ENCODE results near the gene LRRC8D. TPM values are rescaled to one million over a fixed set of nuclear protein-coding genes. Genes with fewer than 3 reads are reported as not detected.
A peak's percentile ranks its signal among the peaks of the same experiment; 100 is the strongest.

Gene LRRC8D
- total and polyA plus RNA-seq, 11 donors, result 2.1 to 16.5 (median 8.0) TPM

DNA sequence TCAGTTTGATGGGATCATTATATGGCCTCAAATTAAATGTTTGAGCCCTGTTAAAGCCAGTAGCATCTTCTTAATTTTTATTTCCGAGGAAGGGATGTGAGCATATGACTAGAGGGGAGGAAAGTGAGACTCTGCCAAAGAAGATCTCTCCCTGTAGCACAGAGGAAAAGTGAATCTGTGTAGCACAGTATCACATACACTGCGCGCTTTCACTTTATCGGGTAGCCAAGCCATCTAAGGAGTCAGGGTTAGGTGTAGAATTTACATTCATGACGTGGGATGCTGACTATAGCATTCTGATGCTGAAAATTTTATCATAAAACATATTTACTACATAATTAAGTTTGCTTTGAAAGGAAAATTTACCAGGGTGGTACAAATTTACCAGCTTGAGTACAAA is 24.0 kb downstream of the LRRC8D start:
- no peak overlapping the region for H3K27ac ChIP-seq
- no peaks in the 10 kb centered on the region for H3K27me3 ChIP-seq
- peaks cover 0 to 40% (median 12%) of the 10 kb centered on the region in 12 donors for H3K4me1 ChIP-seq
- DNase-seq, result no peak
- no peak for ATAC-seq
- H3K4me3 ChIP-seq, result peak overlapping the region in 2 of 12 donors; percentile 74 to 89
- peaks cover 0 to 11% (median 0%) of the 10 kb centered on the region in 9 donors for H3K36me3 ChIP-seq
- TF ChIP-seq POLR2A (IDR thresholded peaks at IDR 0.05), result no peak
- WGBS, 4 donors, result 90 to 97% (median 92%) methylated on average over 5 of the region's 5 CpGs
- intact Hi-C loops (cut with DNase I), result loop anchor here in 7 of 10 donors (5.0 to 10.0 kb wide), 8 partner anchors 38 to 142 kb away; no protein-coding TSS in a partner anchor
- H3K9me3 ChIP-seq, result no peaks in the 10 kb centered on the region

DNA sequence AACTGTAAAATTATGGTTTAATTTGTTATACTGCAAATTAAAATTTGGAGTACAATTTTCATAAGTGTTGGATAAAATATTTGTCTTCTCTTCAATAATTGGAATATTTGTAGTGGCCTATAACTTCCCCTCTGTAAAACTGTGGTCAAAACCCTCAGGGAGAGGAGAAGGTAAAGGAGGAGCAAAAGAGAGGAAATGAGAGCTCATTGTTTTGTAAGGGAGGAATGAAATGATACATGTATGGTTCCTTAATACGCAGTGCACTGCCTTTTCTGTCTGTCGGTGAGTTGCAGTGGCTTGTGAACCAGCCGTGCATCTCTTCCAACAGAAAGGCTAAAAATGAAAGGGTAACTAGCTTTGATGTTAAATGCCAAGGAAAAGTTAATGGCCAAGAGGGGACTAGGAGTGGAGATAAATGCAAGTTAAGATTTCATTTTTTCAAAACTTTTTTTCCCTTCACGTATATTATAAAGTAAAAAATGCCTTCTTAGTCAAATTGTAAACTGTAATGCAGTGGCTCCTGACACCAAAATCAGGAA is 26.4 kb downstream of the LRRC8D start:
- DNase-seq, result no peak

DNA sequence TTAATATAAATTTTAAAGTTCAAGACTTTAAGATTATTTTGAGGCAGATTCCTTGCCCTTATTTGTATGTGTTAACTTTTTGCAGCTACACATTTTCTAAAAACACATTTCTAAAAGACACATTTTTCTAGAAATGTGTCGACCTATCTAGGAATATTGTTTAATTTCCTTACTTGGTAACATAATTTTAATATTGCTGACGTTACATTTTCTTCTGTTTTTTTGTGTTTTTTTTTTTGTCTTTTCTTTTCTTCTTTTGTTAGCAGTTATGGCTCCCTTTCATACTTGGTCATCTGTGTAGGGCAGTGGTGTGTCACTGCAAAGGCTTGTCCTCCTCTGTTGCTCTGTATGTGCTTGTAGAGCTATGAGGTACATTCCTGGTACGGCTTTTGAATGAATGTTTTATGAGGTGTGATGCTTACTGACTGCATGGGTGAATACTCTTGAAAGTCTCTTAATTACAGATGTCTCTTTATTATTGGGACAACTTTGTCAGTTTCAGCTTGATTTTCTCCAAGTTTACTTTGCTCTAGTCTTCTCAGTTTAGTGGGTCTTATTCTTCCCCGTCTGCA is 30.1 kb downstream of the LRRC8D start:
- no peak overlapping the region for H3K27ac ChIP-seq
- 95 to 98% (median 97%) methylated on average over 4 of the region's 4 CpGs for WGBS, 4 donors
- TF ChIP-seq POLR2A (IDR thresholded peaks at IDR 0.05), result no peak
- TF ChIP-seq, protein P1, sequence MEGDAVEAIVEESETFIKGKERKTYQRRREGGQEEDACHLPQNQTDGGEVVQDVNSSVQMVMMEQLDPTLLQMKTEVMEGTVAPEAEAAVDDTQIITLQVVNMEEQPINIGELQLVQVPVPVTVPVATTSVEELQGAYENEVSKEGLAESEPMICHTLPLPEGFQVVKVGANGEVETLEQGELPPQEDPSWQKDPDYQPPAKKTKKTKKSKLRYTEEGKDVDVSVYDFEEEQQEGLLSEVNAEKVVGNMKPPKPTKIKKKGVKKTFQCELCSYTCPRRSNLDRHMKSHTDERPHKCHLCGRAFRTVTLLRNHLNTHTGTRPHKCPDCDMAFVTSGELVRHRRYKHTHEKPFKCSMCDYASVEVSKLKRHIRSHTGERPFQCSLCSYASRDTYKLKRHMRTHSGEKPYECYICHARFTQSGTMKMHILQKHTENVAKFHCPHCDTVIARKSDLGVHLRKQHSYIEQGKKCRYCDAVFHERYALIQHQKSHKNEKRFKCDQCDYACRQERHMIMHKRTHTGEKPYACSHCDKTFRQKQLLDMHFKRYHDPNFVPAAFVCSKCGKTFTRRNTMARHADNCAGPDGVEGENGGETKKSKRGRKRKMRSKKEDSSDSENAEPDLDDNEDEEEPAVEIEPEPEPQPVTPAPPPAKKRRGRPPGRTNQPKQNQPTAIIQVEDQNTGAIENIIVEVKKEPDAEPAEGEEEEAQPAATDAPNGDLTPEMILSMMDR (IDR thresholded peaks at IDR 0.05), result no peak
- intact Hi-C loops (cut with DNase I), result no loop called here
- no peak overlapping the region for H3K4me3 ChIP-seq
- H3K36me3 ChIP-seq, result peaks cover 0 to 18% (median 5%) of the 10 kb centered on the region in 9 donors
- no peaks in the 10 kb centered on the region for H3K27me3 ChIP-seq
- DNase-seq (no peak), ATAC-seq (no peak)
- no peaks in the 10 kb centered on the region for H3K9me3 ChIP-seq
- H3K4me1 ChIP-seq, result peaks cover 0 to 33% (median 0%) of the 10 kb centered on the region in 12 donors

More for the DNA sequence above, 26.4 kb downstream of the LRRC8D start:
- Histone ChIP-seq H3K9me3 (no peaks in the 10 kb centered on the region), H3K27me3 (no peaks in the 10 kb centered on the region), H3K4me3 (no peak overlapping the region), H3K36me3 (peaks cover 0 to 14% (median 5%) of the 10 kb centered on the region in 9 donors), H3K4me1 (peaks cover 0 to 36% (median 11%) of the 10 kb centered on the region in 12 donors), H3K27ac (no peak overlapping the region)
- no peak for ATAC-seq
- intact Hi-C loops (cut with DNase I), result loop anchor here in 5 of 10 donors (10.0 kb wide), 3 partner anchors 58 to 138 kb away; no protein-coding TSS in a partner anchor
- TF ChIP-seq, protein P1 (IDR thresholded peaks at IDR 0.05), result no peak
- TF ChIP-seq POLR2A (IDR thresholded peaks at IDR 0.05), result no peak
- WGBS, 4 donors, result 67 to 76% (median 72%) methylated on average over 4 of the region's 4 CpGs

DNA sequence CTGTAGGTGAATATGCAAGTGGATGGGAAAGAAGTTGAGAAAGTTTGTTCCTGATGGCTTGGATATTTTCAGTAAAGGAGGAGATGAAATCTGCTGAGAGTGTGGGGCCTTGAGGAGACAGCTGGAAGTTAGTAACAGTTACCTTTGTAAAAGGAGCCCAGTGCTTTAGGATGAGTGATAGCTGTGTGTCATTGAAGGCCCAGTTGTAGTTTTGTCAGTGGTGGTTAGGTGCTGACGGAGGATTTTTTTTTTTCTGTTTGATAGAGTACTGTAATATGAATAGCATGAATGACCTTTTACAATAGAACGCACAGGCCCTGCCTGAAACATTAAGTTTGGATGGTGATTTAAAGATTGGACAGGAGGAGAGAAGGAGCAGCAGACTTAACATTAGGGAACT is 33.3 kb downstream of the LRRC8D start:
- peaks cover 0 to 11% (median 0%) of the 10 kb centered on the region in 9 donors for H3K36me3 ChIP-seq
- no peaks in the 10 kb centered on the region for H3K27me3 ChIP-seq
- DNase-seq (no peak), ATAC-seq (no peak)
- intact Hi-C loops (cut with DNase I), result no loop called here
- WGBS, 4 donors, result 94 to 97% (median 96%) methylated on average over 2 of the region's 2 CpGs
- TF ChIP-seq, protein P1 (IDR thresholded peaks at IDR 0.05), result no peak
- TF ChIP-seq POLR2A (IDR thresholded peaks at IDR 0.05), result no peak
- no peak overlapping the region for H3K4me3 ChIP-seq
- H3K4me1 ChIP-seq, result peaks cover 0 to 25% (median 0%) of the 10 kb centered on the region in 12 donors
- H3K9me3 ChIP-seq, result no peaks in the 10 kb centered on the region
- H3K27ac ChIP-seq, result no peak overlapping the region

Data from heart left ventricle (tissue), 16 donors.